Large intestine (tissue), 3 donors: ENCODE results near the gene TEX36. TPM values are rescaled to one million over a fixed set of nuclear protein-coding genes. Genes with fewer than 3 reads are reported as not detected.

Source experiments
- DNase-seq, 2 donors: peaks; one replicate each; pipeline versions ENCODE4 v3.0.0 to v3.0.0-alpha.2; 2013
- H3K27ac ChIP-seq: one replicate; pipeline ENCODE4 v1.5.1; 2013; ENCODE audit warnings: low read length
- H3K27me3 ChIP-seq: 2 replicates; pipeline ENCODE4 v1.6.1; 2013; ENCODE audit warnings: low read length; ENCODE audit not compliant: control insufficient read depth, insufficient read depth
- H3K36me3 ChIP-seq: 2 replicates; pipeline ENCODE4 v1.6.1; 2013; ENCODE audit warnings: low read length; ENCODE audit not compliant: control insufficient read depth, insufficient read depth
- H3K4me1 ChIP-seq: one replicate; pipeline ENCODE4 v1.6.1; 2013; ENCODE audit warnings: low read length; ENCODE audit not compliant: control insufficient read depth, insufficient read depth
- H3K4me3 ChIP-seq: one replicate; pipeline ENCODE4 v1.5.1; 2013; ENCODE audit warnings: low read length
- H3K9me3 ChIP-seq: one replicate; pipeline ENCODE4 v1.6.1; 2013; ENCODE audit warnings: mild to moderate bottlenecking, low read depth, low read length, moderate library complexity; ENCODE audit not compliant: control insufficient read depth
- WGBS: methylation state at CpG from one replicate; pipeline ENCODE4 v1.1.5; 2013; ENCODE audit warnings: low lambda C conversion rate; ENCODE audit not compliant: insufficient coverage; 5-methylcytosine and 5-hydroxymethylcytosine counted together
- polyA plus RNA-seq: library from polyadenylated mRNA; unstranded; fragments of 120-200 nt; gene quantifications from one replicate; pipeline ENCODE4 v1.2.1, GENCODE V29; 2013

TEX36 gene
- polyA plus RNA-seq, 1 donor = 0.07 TPM

DNA sequence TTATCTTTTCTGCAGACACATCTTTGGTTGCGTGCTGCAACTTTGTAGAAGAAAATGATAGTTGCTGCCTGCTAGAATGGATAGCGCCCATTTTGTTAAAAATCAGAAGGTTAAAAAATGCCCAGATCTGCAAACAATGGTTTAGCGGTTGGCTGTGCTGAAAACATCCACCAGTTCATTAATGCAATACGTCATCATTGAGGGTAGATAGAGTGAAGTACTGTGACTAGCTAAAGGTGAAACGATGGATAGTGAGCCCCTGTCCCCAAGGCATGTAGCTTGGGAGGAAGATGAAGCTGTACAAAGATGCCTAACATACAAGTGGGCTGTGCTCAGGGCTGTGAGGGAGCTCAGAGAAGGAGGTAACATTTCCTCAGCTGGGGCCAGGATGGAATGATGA is 48.4 kb downstream of the TEX36 start:
- DNase-seq = no peak
- Histone ChIP-seq H3K9me3 (no peaks in the 10 kb centered on the region), H3K36me3 (no peaks in the 10 kb centered on the region), H3K4me1 (no peaks in the 10 kb centered on the region), H3K27ac (no peak overlapping the region), H3K4me3 (no peak overlapping the region), H3K27me3 (peaks cover 10% of the 10 kb centered on the region)
- 94% methylated on average over 2 of the region's 5 CpGs for WGBS

- Histone ChIP-seq H3K4me3 (no peak overlapping the region), H3K27ac (no peak overlapping the region), H3K36me3 (no peaks in the 10 kb centered on the region), H3K4me1 (no peaks in the 10 kb centered on the region), H3K27me3 (peaks cover 10% of the 10 kb centered on the region), H3K9me3 (no peaks in the 10 kb centered on the region)
- 40% methylated on average over 1 of the region's 13 CpGs for WGBS
- DNase-seq = peak in 1 of 2 donors; percentile 5
Measured at GRCh38 chr10:125633517-125633999, 49.4 kb downstream of the TEX36 start.

DNA sequence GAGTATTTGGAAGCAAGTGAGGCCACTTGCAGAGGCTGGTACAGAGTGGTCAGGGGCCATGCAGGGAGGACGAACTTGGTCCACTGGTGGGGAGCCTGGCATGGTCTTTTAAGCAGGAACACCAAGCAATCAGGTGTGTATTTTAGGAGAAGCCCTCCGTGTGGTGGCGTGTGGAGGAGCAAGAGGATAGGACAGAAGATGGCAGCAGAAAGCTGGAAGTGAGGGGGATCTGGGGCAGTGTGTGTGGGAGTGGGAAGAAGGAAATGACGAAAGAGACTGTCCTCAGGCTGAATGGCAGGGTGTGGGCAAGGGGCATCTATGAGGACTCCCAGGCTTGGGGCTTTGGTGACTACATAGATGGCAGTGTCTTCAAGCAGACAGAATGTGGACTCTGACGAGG is 51.2 kb downstream of the TEX36 start:
- Histone ChIP-seq H3K27me3 (peaks cover 6% of the 10 kb centered on the region), H3K27ac (no peak overlapping the region), H3K36me3 (no peaks in the 10 kb centered on the region), H3K4me3 (no peak overlapping the region), H3K4me1 (no peaks in the 10 kb centered on the region), H3K9me3 (no peaks in the 10 kb centered on the region)
- WGBS = 80% methylated on average over 1 of the region's 5 CpGs
- DNase-seq = no peak

- no peak overlapping the region for H3K4me3 ChIP-seq
- peaks cover 10% of the 10 kb centered on the region for H3K27me3 ChIP-seq
- H3K27ac ChIP-seq = no peak overlapping the region
- H3K9me3 ChIP-seq = no peaks in the 10 kb centered on the region
- WGBS = no CpG with 5 or more reads among the region's 3 CpGs
- H3K36me3 ChIP-seq = no peaks in the 10 kb centered on the region
- no peaks in the 10 kb centered on the region for H3K4me1 ChIP-seq
- DNase-seq = peak; percentile 44 to 50
Measured at GRCh38 chr10:125629758-125630376, 53.1 kb downstream of the TEX36 start.

DNA sequence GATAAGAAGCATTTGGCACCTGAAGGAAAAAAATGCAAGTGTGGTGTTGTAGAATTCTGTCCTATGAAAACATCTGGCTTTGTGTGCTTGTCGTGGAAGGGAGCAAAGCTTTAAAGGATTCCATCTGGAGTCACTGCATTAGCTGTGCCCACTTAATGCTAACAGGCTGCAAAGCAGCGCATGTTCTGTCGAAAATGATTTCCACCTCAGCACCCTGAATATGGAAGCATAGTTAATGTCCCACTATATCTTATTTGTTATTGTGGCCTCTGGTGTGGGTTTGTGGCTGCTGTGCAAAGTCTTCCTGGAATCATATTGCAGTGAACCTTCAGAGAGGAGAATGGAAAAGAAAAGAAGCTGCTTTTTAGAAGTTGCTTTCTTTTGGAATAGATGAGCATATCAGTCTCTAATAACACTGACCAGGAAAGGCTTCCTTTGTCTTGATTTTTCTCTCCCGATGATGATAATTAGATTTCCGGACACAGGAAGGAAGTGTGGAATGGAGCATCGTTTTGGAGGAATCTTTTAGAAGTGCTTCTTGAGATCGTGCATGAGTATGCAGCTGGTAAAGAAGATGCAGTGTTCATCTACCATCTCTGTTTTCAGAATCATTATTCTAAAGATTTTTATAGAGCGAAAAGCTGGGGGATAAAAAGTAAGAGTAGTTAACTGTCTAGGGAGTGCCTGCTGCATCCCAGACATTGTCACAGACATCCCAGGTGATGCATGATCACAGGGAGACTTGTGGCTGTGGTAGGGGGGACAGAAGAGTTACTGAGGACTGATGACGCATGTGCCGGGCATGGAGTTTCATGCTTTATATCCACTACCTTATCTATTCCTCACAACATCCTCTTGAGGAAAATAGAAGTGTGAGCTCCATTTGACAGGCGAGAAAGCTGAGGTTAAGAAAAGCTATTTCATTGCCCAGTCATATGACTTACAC is 54.6 kb downstream of the TEX36 start:
- WGBS = no CpG with 5 or more reads among the region's 11 CpGs
- peaks cover 11% of the 10 kb centered on the region for H3K27me3 ChIP-seq
- H3K27ac ChIP-seq = no peak overlapping the region
- H3K4me1 ChIP-seq = no peaks in the 10 kb centered on the region
- no peak overlapping the region for H3K4me3 ChIP-seq
- H3K36me3 ChIP-seq = no peaks in the 10 kb centered on the region
- no peak for DNase-seq
- no peaks in the 10 kb centered on the region for H3K9me3 ChIP-seq

- H3K4me3 ChIP-seq = no peak overlapping the region
- H3K9me3 ChIP-seq = no peaks in the 10 kb centered on the region
- peaks cover 11% of the 10 kb centered on the region for H3K27me3 ChIP-seq
- no peak for DNase-seq
- no peaks in the 10 kb centered on the region for H3K36me3 ChIP-seq
- no CpG with 5 or more reads among the region's 4 CpGs for WGBS
- H3K4me1 ChIP-seq = no peaks in the 10 kb centered on the region
- no peak overlapping the region for H3K27ac ChIP-seq
Measured at GRCh38 chr10:125627646-125628045, 55.3 kb downstream of the TEX36 start.

DNA sequence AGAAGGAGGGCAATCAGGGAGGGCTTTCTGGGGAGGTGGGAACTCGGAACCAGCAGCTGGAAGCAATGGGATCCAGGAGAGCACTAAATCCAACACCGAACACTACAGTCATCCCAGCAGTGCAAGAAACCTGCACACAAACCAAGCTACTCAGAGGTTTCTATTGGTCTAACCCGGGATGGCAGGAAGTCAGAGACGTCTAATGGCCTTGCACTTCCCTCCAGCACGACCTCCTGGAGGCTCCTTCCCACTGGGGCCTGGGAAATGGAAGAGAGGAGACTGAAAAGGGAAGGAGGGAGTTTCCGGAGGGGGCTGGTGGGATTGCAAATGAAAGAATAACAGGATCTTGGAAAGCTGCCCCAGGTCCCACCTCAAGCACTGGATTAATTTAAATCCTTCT is 56.3 kb downstream of the TEX36 start:
- Histone ChIP-seq H3K27ac (no peak overlapping the region), H3K4me1 (no peaks in the 10 kb centered on the region), H3K27me3 (peaks cover 11% of the 10 kb centered on the region), H3K4me3 (no peak overlapping the region), H3K9me3 (no peaks in the 10 kb centered on the region), H3K36me3 (no peaks in the 10 kb centered on the region)
- no peak for DNase-seq
- no CpG with 5 or more reads among the region's 6 CpGs for WGBS

DNA sequence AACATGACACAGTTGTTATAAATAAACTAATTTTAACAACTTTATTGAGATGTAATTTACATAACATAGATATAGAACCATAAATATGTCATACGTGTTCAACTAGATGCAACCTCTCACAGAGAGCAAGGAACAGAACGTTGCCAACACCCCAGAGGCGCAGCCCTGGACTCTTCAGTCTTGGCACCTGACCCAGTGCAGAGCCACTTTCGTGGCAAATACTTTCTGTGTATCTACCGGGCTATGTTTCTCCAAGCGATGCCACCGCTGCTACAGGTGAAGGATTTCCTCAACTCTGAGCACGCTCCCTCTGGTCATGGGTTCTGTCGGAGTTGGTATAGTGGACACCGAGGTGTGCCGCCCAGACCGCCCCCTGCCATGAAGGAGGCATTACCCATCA is 57.4 kb downstream of the TEX36 start:
- no peaks in the 10 kb centered on the region for H3K4me1 ChIP-seq
- H3K36me3 ChIP-seq = no peaks in the 10 kb centered on the region
- DNase-seq = no peak
- H3K27ac ChIP-seq = no peak overlapping the region
- WGBS = no CpG with 5 or more reads among the region's 12 CpGs
- no peaks in the 10 kb centered on the region for H3K9me3 ChIP-seq
- no peak overlapping the region for H3K4me3 ChIP-seq
- H3K27me3 ChIP-seq = peaks cover 11% of the 10 kb centered on the region

- Histone ChIP-seq H3K9me3 (no peaks in the 10 kb centered on the region), H3K27me3 (peaks cover 11% of the 10 kb centered on the region), H3K4me1 (no peaks in the 10 kb centered on the region), H3K4me3 (no peak overlapping the region), H3K27ac (no peak overlapping the region), H3K36me3 (no peaks in the 10 kb centered on the region)
- no CpG with 5 or more reads among the region's 7 CpGs for WGBS
- DNase-seq = no peak
Measured at GRCh38 chr10:125624800-125625199, 58.2 kb downstream of the TEX36 start.

DNA sequence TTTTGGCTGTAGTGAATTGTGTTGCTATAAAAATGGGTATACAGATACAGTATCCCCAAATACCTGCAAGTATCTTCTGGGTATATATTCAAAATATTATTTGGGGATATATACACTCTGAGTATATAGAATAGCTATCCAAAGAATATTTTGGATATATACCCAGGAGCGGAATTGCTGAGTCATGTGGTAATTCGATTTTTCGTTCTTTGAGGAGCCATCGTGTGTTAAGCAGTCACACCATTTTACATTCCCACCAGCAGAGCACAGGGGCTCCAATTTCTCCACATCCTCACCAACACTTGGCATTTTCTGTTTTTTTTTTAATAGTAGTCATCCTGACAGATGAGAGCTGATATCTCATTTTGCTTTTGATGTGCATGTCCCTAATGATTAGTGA is 61.9 kb downstream of the TEX36 start:
- H3K36me3 ChIP-seq = no peaks in the 10 kb centered on the region
- H3K4me3 ChIP-seq = no peak overlapping the region
- no peak for DNase-seq
- no peak overlapping the region for H3K27ac ChIP-seq
- H3K9me3 ChIP-seq = no peaks in the 10 kb centered on the region
- H3K27me3 ChIP-seq = peaks cover 5% of the 10 kb centered on the region
- WGBS = no CpG with 5 or more reads among the region's 4 CpGs
- H3K4me1 ChIP-seq = no peaks in the 10 kb centered on the region
